Activated CD4-positive, CD25-positive, alpha-beta regulatory T cell (primary cell): ENCODE results near the gene TMEM223.
"Not testable (repeated sequence)": the region's sequence is repeated elsewhere in the genome, so short reads cannot be mapped to it uniquely, and the experiment has no call there.

Experiments used
- DNase-seq, 4 experiments: peaks; one replicate each; lab custom pipeline; 2025; lab: John Stamatoyannopoulos, UW

Gene TMEM223

DNA sequence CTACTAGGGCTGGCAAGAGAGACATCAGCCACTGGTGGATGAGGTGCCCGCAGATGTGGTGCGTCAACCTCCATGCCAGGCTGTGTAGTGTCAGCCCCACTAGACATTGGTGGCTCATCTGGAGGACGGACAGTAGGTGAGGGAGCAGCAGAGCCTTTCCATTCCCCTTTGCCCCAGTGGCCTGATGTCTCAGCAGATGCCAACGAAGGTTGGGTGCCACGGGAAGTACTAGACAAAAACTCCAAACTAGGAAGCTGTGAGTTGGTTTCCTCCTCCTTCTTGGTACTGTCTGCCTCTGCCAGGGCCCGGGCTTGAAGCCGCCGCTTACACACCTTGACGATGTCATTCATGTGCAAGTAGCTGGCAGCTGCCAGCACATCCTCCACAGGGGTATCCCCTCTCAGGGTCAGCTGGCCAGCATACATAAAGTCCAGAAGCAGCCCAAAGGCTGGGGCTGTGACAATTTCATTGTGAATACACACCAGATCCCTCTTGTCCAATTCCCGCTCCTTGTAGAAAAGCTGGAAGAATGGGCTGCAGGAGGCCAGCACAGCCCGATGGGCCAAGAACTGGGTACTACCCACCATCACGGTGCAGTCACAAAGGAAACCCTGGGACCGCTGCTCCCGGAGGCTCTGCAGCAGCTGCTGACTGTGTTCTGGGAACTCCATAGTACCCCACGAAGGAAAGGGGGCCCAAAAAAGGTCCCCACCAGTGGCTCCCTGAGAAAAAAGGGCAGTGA is 38.6 kb downstream of the TMEM223 start:
- DNase-seq: no peak

DNA sequence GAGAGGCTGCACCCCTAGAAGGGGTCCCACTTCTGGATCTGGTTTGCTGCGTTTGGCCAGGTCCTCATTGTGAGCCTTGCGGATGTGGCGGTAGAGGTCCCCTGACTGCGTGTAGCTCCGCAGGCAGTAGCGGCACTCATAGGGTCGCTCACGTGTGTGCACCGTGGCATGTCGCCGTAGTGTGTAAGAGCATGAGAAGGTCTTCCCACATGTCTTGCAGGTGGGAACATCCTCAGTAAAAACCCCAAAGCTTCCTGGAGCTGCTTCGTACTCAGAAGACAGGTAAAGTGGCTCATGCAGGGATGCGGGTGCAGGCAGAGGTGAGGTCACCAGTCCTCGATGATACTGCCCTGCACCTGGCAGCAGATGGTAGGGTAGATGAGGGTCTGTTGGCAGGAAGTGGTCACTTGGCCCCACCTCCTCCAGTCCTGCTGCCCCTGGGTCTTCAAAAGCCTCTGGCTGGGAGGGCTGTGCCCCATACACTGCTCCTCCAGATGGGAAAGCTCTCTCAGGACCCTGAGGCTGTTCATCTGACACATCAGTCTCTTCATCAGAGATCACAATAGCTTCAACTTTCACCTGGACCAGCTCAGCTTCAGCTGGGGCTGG is 39.5 kb downstream of the TMEM223 start:
- DNase-seq: no peak

DNA sequence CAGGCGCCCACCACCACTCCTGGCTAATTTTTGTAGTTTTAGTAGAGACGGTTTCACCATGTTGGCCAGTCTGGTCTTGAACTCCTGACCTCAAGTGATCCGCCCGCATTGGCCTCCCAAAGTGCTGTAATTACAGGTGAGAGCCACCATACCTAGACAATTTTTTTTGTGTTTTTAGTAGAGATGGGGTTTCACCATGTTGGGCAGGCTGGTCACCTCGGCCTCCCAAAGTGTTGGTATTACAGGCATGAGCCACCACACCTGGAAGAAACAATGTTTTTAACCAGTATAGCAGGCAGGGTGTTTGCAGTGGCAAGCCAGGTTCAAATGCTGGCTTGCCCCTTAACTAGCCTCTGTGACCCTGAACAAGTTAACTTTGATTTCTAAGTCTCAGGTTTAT is 41.9 kb downstream of the TMEM223 start:
- not testable (repeated sequence) for DNase-seq

DNA sequence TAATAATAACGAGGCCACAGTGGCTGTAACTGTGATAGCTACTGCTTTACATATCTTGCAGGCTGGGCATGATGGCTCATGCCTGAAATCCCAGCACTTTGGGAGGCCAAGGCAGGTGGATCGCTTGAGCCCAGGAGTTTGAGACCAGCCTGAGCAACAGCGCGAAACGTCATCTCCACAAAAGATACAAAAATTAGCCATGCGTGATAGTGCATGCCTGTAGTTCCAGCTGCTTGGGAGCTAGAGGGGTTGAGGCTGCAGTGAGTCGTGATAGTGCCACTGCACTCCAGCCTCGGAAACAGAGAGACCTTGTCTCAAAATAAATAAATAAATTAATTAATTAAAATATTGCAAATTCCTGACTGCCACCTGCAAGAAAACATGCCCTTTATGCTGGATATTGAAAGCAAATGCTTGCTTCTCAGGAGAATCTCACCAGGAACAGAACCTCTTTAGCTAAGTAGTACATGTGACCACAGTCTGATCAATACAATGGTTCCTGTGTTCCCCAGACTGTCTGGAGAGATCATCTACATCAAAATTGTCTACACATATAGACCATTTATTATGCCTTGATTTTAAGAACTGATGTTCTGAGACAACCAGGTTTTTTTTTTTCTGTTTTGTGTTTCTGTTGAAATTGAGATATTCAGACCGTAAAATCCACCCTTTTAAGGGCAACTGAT is 44.2 kb downstream of the TMEM223 start:
- no peak for DNase-seq
